ENCODE results near the gene EFHD2.

DNA sequence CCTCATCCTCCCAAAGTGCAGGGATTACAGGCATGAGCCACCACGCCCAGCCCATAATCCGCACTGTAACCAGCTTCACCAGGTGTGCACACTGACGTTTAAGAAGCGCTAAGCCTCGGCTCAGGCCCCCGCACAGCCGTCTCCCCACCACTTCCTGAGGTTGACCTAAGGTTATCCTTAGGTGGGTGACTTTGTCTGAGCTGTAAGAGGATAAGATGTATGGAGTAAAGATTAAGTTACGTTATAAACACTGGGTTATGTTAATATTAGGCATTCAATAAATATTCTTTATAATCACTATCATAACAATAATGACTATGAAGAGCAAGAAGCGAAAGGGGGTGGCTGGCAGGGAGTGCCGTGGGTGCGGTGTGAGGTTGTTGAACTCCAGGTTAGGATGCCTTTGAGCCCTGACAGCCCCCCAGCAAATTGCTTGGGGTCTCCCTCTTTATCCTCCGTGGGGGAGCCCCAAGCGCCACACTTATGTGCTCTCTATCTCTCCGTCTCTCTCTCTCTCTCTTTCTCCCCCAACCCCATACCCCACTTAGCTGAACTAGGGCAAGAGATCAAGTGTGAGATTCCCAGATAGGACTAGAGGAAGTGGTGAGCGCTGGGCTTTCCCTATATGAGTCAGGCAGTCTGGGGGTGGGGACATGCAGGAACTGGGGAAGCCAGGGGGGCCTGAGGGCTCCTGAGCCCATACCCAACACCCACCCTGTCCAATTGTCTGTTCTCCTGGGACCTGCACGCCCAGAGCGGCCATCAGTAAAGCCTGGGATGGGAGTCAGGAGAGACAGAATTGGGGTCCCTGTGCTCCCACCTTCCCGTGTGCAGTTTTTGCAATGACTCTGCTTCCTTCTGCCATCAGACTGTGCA, 7.6 kb downstream of the EFHD2 start:
- TF ChIP-seq ZSCAN18 (tag by site-specific recombination; IDR thresholded peaks at IDR 0.05) (no peak), ZNF664 (tag by site-specific recombination; IDR thresholded peaks at IDR 0.05) (no peak), ELK4 (IDR thresholded peaks at IDR 0.05; ENCODE audit: borderline replicate concordance, low read depth, low read length) (no peak), ZNF449 (tag by site-specific recombination; IDR thresholded peaks at IDR 0.05) (no peak), TRIM28 (IDR thresholded peaks at IDR 0.05; ENCODE audit: borderline replicate concordance, low read length) (no peak)
- TF ChIP-seq, protein P1, sequence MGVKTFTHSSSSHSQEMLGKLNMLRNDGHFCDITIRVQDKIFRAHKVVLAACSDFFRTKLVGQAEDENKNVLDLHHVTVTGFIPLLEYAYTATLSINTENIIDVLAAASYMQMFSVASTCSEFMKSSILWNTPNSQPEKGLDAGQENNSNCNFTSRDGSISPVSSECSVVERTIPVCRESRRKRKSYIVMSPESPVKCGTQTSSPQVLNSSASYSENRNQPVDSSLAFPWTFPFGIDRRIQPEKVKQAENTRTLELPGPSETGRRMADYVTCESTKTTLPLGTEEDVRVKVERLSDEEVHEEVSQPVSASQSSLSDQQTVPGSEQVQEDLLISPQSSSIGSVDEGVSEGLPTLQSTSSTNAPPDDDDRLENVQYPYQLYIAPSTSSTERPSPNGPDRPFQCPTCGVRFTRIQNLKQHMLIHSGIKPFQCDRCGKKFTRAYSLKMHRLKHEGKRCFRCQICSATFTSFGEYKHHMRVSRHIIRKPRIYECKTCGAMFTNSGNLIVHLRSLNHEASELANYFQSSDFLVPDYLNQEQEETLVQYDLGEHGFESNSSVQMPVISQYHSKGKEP (tag by site-specific recombination; IDR thresholded peaks at IDR 0.05), result no peak

Measured in HEK293 (cell line).